Peyer's patch (tissue), 4 donors: Measurements from ENCODE around the gene SLC2A10. TPM values are rescaled to one million over a fixed set of nuclear protein-coding genes. Genes with fewer than 3 reads are reported as not detected.

Experiments used
- DNase-seq, 3 donors: peaks; one replicate each; pipeline ENCODE4 v3.0.0-alpha.2; 2017 to 2019
- H3K27ac ChIP-seq, 4 donors: fragments of 200-600 bp; sonication (generic); one replicate each; pipeline ENCODE4 v1.5.1; 2016 to 2019
- H3K27me3 ChIP-seq, 2 donors: fragments of 200-600 bp; sonication (generic); one replicate each; pipeline ENCODE4 v1.5.1; 2019
- H3K36me3 ChIP-seq, 3 donors: fragments of 200-600 bp; sonication (generic); one replicate each; pipeline ENCODE4 v1.5.1; 2016 to 2019
- H3K4me1 ChIP-seq, 4 donors: fragments of 200-600 bp; sonication (generic); one replicate each; pipeline ENCODE4 v1.5.1; 2016 to 2019
- H3K4me3 ChIP-seq, 4 donors: fragments of 200-600 bp; sonication (generic); 1 replicate in 3 of 4; 2 replicates in 1 of 4; pipeline ENCODE4 v1.5.1; 2016 to 2019; ENCODE audit warnings: mild to moderate bottlenecking in 1 of 4
- H3K9me3 ChIP-seq, 4 donors: fragments of 200-600 bp; sonication (generic); one replicate each; pipeline ENCODE4 v1.5.1; 2016 to 2019; ENCODE audit warnings: mild to moderate bottlenecking in 1 of 4
- POLR2A ChIP-seq, 2 donors: fragments of 450-650 bp; IDR thresholded peaks; one replicate each; pipeline ENCODE4 v1.5.1; 2017; ENCODE audit warnings: antibody characterized with exemption in 2 of 2, mild to moderate bottlenecking in 2 of 2, moderate library complexity in 2 of 2
- total RNA-seq, 4 donors: library from RNA; depleted of rRNA; stranded (reverse); fragments of >200 nt; gene quantifications; one replicate each; pipeline ENCODE4 v1.1.0, GENCODE V29; 2016
- TF ChIP-seq, protein P1 (sequence below), 6 experiments: fragments of 450-650 bp in 4 of 6; fragments of 200-600 bp in 2 of 6; sonication (generic) in 1 of 6; IDR thresholded peaks; one replicate each; pipeline ENCODE4 v1.5.1; 2017 to 2019; ENCODE audit warnings: antibody characterized with exemption in 6 of 6, mild to moderate bottlenecking in 3 of 6, moderate library complexity in 1 of 6

SLC2A10 gene
- total RNA-seq, 4 donors from 2014 or later, result 8.3 to 19.0 (median 15.4) TPM

- no peak for DNase-seq
- no peaks in the 10 kb centered on the region for H3K9me3 ChIP-seq
- peak overlapping the region in 3 of 4 donors; percentile 84 to 93 (median 91) for H3K27ac ChIP-seq
- H3K4me1 ChIP-seq, result peaks cover 0 to 19% (median 5%) of the 10 kb centered on the region in 4 donors
- H3K36me3 ChIP-seq, result peaks cover 0 to 16% (median 0%) of the 10 kb centered on the region in 3 donors
- peak overlapping the region in 2 of 4 donors; percentile 67 to 91 for H3K4me3 ChIP-seq
- TF ChIP-seq, protein P1, sequence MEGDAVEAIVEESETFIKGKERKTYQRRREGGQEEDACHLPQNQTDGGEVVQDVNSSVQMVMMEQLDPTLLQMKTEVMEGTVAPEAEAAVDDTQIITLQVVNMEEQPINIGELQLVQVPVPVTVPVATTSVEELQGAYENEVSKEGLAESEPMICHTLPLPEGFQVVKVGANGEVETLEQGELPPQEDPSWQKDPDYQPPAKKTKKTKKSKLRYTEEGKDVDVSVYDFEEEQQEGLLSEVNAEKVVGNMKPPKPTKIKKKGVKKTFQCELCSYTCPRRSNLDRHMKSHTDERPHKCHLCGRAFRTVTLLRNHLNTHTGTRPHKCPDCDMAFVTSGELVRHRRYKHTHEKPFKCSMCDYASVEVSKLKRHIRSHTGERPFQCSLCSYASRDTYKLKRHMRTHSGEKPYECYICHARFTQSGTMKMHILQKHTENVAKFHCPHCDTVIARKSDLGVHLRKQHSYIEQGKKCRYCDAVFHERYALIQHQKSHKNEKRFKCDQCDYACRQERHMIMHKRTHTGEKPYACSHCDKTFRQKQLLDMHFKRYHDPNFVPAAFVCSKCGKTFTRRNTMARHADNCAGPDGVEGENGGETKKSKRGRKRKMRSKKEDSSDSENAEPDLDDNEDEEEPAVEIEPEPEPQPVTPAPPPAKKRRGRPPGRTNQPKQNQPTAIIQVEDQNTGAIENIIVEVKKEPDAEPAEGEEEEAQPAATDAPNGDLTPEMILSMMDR (IDR thresholded peaks at IDR 0.05), result no peak
- H3K27me3 ChIP-seq, result no peaks in the 10 kb centered on the region
Measured at GRCh38 chr20:46690219-46691106, 19.0 kb upstream of the SLC2A10 start.

DNA sequence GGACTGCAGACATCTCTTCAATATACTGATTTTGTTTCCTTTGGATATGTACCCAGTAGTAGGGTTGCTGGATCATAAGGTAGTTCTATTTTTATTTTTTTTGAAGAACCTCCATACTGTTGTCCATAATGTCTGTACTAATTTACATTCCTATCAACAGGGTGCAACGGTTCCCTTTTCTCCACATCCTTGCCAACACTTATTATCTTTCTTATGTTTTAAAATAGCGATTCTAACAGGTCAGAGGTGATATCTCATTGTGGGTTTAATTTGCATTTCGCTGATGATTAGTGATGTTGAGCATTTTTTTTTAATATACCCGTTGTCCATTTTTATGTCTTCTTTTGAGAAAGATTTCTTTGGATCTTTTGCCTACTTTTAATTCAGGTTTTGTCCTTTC is 18.3 kb upstream of the SLC2A10 start:
- H3K27ac ChIP-seq, result no peak overlapping the region
- H3K4me1 ChIP-seq, result peaks cover 0 to 19% (median 5%) of the 10 kb centered on the region in 4 donors
- no peaks in the 10 kb centered on the region for H3K9me3 ChIP-seq
- H3K27me3 ChIP-seq, result no peaks in the 10 kb centered on the region
- no peak for DNase-seq
- peaks cover 0 to 8% (median 0%) of the 10 kb centered on the region in 3 donors for H3K36me3 ChIP-seq
- no peak for TF ChIP-seq POLR2A (IDR thresholded peaks at IDR 0.05)
- TF ChIP-seq, protein P1 (IDR thresholded peaks at IDR 0.05), result no peak
- no peak overlapping the region for H3K4me3 ChIP-seq

DNA sequence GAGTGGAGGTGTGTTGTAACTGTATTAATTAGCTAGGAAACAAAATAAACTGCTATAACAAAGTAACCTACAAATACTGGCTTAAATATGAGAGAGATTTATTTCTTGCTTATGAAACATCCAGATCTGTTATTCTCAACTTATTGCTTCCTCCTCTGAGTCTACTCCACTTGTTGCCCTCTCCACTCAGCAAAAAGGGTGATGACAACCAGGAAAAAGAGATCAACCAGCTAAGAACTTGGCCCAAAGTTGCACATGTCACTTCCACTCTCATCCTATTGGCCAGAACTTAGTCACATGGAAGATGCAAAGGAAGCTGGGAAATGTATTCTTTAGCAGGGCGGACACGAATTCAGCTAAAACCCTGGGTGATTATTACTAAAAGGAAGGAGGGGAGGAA is 15.0 kb upstream of the SLC2A10 start:
- H3K27me3 ChIP-seq, result no peaks in the 10 kb centered on the region
- no peak overlapping the region for H3K27ac ChIP-seq
- H3K4me3 ChIP-seq, result no peak overlapping the region
- no peaks in the 10 kb centered on the region for H3K36me3 ChIP-seq
- TF ChIP-seq, protein P1 (IDR thresholded peaks at IDR 0.05), result no peak
- no peak for TF ChIP-seq POLR2A (IDR thresholded peaks at IDR 0.05)
- H3K4me1 ChIP-seq, result no peaks in the 10 kb centered on the region
- DNase-seq, result no peak
- no peaks in the 10 kb centered on the region for H3K9me3 ChIP-seq

DNA sequence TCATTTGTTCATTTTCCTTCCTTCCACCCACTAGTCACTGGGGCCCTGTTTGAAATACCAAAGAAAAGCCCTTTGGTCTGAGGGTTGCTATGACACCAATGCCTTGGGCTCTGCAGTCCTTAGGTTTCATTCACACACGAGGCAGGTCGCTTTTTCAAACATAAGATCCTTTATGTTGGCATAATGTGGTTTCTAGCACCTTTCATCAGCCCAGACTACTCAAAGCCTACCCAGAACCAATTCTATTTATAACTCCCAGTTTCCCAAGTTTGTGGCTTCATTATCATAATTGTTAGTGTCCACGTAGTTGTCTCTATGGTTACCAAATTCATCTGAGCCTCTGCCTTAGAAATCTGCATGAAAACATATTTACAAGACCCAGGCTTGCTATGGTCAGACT is 13.6 kb upstream of the SLC2A10 start:
- peaks cover 0 to 2% of the 10 kb centered on the region in 2 donors for H3K27me3 ChIP-seq
- no peak for DNase-seq
- H3K9me3 ChIP-seq, result no peaks in the 10 kb centered on the region
- no peaks in the 10 kb centered on the region for H3K4me1 ChIP-seq
- no peak overlapping the region for H3K27ac ChIP-seq
- H3K4me3 ChIP-seq, result no peak overlapping the region
- TF ChIP-seq POLR2A (IDR thresholded peaks at IDR 0.05), result no peak
- TF ChIP-seq, protein P1 (IDR thresholded peaks at IDR 0.05), result no peak
- H3K36me3 ChIP-seq, result no peaks in the 10 kb centered on the region

DNA sequence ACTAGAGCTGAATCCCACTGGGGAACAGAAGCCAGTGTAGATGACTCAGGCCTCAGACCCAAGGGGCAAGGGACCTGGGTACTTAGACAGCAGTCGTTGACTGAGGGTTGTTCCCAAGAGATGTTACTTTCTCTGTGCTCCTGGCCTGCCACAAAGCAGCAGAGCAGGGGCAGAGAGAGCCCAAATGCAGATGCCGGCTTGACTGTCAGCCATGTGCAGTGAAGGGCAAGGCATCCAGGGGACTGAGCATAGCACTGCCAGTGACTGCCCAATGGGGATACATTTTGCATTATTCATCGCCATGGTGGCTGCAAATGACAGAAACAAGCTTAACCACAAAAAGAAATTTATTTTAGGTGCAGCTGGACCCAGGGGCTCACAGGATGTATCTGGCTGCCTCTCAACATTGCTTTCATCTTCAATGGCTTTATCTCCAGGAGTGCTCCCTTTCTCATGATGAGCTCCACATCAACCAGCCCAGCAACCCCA is 12.6 kb upstream of the SLC2A10 start:
- DNase-seq, result no peak
- Histone ChIP-seq H3K9me3 (no peaks in the 10 kb centered on the region), H3K4me1 (no peaks in the 10 kb centered on the region), H3K36me3 (no peaks in the 10 kb centered on the region), H3K4me3 (no peak overlapping the region), H3K27ac (no peak overlapping the region), H3K27me3 (peaks cover 0 to 3% of the 10 kb centered on the region in 2 donors)
- TF ChIP-seq POLR2A (IDR thresholded peaks at IDR 0.05), result no peak
- TF ChIP-seq, protein P1 (IDR thresholded peaks at IDR 0.05), result no peak
